Fibroblast of skin of left biceps (primary cell): Measurements from ENCODE around the gene AKR1B1.

ENCODE experiments used
- DNase-seq, 2 experiments: peaks; one replicate each; pipeline ENCODE4 v3.0.0-alpha.2; 2013; ENCODE audit warnings: low read depth in 2 of 2

Gene AKR1B1

DNA sequence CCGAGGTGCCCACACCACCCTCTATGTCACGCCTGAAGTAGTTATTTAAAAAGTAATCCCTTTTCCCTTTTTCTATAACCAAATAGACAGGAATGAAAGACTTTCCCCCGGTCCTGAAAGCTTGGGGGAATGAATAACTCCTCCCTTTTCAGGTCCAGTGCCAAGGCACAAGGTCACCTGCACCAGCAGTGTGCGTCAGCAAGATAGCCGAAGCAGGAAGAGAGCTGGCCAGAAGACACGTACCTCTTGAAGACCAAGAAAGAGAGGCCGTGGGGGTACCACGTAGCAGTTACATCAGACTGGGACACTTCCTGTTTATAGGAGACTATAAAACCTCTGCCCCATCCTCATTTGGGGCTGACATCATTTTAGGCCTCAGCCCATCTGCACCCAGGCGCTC is 10.7 kb upstream of the AKR1B1 start:
- DNase-seq: no peak

DNA sequence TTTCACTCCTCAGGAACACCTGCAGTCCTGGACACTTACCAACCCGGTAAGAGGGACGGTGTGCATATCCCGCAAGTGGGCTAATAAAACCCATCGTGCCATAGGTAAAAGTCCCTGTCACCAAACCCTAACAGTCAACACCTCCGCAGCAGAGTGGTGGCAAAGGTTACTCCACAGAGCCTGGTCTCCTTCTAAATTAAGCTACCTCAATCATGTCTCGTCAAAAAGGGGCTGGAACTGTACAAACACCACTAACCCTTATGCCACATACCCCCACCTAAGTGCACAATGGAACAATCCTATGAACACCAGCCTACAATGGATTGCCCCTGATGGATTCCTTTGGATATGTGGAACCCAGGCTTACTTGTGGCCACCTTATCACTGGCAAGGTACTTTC is 9.6 kb upstream of the AKR1B1 start:
- no peak for DNase-seq

DNA sequence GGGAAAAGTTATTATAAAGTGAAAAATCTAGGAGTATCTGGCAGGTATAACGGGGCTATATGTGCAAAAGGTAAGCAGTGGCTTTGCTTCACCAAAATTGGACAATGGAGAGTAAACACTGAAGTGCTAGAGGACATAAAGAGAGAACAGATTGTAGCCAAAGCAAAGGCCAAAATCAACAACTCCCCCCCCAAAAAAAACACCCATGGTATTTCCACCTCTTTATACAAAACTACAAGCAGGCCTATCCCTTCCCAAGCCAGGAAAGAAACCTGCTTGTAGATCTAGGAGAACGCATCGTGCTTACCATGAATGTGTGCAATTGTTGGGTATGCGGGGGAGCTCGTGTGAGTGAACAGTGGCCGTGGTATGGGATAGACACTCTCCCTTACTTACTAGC is 9.2 kb upstream of the AKR1B1 start:
- no peak for DNase-seq

DNA sequence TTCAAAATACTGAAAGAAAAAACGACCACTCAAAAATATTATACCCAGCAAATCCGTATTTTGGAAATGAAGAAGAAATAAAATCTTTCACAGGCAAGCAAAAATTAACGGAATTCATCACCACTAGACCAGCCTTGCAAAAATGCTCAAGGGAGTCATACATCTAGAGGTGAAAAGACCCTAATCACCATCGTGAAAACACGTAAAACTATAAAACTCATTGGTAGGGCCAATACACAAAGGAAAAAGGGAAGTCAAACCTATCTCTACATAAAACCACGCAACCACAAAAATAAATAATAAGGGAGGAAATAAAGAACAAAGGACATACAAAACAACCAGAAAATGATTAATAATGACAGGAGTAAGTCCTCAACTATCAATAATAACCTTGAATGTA is 6.6 kb upstream of the AKR1B1 start:
- DNase-seq: no peak

DNA sequence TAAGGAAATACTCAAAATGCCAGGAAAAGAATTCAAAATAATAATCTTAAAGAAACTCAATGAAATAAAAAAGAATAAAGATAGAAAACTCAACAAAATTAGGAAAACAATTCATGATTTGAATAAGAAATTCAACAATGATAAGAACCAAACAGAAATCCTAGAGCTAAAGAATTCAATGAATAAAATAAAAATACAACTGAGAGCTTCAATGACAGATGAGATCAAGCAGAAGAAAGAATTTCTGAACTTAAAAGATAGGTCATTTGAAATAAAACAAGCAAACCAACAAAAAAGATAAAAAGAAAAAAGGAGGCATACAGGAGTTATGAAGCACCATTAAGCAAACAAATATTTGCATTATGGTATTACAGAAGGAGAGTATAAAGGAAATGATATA is 5.6 kb upstream of the AKR1B1 start:
- no peak for DNase-seq

DNA sequence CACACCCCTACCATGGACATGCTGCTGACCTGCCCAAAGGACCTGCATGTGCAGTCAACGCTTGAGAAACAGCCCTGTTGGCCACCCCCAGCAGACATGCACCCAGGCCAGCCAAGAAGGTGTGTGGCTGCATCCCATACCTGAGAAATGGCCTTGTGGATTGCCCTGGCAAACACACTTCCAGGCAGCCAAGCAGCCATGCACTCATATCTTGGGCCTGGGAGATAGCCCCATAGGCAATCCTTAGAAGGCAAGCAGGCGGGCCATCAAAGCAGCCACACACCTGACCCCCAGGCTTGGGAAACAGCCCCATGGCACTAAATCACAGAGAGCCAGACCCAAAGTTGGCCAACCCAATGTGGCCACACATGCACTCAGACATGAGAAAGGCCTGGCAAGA is 4.9 kb upstream of the AKR1B1 start:
- DNase-seq: no peak

DNA sequence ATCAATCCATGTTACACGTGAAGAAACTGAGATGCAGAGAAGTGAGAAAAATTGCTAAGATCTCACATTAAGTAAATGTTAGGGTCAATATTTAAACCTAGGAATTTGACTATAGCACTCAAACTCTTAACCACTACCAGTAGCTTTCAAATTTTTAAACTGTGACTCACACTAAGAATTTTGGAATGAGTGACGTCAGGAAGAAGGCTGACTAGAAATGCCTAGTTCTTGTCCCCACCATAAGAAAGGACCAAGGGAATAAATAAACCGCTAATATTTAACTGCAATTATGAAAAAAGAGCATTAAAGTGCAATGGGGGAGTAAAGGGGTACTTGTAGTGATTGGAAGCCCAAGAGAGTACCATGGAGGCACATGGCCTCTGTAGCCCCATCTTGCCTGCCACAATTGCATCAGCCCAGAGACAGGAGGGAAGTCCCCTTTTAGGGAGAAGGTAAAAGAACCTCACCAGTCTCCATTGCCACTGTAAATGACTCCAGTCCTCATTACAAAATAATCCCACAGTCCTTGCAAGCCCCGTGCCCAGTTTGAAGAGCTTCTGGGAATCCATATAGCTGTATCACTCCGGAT is 3.5 kb upstream of the AKR1B1 start:
- peak; percentile 61 to 64 for DNase-seq

DNA sequence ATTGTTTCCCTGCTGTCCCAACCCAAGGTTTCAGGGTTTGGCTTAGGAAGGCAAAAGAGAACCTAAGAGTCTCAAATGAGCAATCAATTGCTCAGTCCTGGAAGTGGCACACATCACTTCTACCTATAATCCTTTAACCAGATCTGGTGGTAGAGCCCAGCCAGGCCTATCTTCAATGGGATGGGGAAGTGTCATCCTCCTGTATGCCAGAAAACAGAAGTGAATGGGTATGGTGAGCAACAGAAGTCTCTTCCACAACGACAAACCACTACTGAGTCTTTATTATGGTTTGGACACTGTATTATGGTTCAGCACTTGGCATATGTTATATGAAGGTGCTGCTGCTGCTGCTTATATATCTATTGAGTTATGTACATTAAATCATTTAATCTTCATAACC is 3.0 kb upstream of the AKR1B1 start:
- DNase-seq: no peak

DNA sequence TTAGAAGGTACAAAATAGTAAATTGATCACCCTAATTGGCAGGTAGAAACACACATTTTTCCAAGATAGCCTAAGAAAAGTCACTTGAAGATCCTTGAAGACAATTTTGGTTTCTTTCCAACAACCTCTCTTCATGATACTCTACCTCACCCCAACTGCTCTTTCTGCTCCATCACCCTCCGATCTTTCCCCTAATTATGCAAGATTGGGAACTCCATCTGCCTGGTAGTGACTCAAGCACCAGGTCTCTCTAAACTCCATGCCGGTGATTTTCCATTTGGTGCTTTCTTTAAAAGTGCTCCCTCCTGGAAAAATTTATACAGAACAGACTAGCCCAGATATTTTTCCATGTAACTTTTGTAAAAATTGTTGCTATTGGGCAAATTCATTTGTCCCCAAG is 1.1 kb upstream of the AKR1B1 start:
- no peak for DNase-seq

DNA sequence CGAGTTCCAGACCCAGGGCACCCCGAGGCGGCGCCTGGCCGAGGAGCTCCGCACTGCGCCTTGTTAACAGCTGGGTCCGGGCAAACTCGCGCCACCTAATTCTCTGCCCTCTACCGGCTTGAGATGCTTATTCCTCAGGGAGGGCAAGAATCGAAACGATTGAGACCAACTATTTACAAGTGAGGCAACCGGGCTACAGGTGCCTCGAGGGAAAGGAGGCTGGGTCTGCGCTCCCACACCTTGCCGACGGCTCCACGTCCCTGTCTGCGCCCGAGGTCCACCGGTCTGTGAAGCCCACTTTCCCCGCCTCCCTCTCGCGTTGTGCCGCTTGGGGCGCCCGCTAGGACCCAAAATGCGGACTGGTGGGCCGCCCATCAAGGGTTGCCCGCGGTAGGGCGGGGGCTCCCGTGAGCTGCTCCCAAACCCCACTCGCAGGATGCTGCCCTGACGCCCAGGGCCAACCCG is 527 bp downstream of the AKR1B1 start:
- DNase-seq: no peak

DNA sequence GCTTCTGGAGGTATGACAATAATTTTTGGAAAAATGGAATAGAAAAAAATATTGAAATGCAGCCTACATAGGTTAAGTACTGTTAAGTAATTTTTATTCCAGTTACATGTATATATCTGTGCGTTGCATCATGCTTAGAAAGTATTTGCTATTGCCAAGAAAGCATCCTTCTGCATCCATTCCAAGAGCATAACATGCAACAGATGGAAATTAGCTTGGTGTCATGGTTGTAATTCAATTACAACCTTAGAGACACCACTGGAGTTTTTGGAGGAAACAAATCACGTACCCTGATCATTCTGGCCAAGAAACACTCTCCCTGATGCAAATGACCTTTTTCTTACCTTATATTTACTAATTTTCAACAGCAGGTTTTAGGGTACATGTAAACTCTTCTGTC is 1.7 kb downstream of the AKR1B1 start:
- DNase-seq: peak; percentile 55 to 61

DNA sequence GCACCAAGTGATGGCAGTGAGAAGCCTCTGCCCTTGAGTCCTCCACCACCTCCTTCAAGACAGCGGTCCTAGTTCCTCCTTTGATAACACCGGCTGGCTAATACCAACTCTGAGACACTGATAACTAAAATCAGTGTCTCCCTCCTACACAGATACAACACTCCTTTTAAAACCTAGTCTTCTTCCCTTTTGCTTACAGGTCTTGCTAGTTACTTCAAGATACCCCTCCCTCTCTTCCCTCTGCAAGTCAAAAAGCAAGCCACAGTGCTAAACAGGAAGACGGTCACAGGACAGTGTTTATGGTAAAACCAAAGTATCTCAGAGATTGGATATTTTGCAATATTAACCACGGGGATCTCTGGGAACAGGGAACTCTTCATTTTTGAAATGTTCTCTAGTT is 4.6 kb downstream of the AKR1B1 start:
- DNase-seq: no peak

DNA sequence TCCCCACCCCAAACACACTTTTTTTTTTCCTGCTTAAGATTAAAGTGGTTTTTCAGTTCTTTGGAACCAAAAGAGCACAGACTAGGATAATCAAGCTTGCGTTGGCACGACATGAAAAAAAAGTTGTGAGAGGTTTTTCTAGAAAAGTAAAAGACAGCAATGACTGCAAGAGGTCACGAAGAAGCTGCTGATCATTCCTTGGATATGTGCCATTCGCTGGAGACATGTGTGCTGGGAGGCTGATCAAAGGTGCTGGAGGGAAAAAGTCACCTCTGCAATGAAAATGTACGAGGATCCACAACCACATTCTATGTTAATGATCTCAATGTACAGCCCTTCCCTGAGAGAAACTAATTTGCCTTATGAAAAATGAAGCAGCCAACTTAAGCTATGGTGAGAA is 5.4 kb downstream of the AKR1B1 start:
- no peak for DNase-seq

DNA sequence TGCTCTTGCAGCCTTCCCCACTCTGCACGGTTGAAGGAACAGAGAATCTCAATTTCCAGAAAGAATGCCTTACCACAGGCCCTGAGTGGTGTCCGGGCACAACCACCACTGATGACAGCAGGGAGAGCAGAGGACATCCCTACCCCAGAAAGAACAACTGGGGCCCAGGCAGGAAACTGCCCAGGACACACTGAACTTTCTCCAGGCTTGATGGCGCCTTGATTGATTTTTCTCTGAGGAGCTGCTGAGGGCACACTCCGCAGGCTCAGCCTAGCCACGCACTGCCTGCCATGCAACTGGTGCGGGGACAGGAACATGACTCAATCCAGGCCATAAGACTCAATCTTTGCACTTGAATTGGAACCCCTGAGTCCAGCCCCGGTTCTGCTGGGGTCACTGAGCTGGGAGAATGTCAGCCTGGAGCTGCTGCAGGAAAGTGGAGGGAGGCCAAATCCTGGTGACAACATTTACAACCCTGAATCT is 5.9 kb downstream of the AKR1B1 start:
- DNase-seq: no peak

DNA sequence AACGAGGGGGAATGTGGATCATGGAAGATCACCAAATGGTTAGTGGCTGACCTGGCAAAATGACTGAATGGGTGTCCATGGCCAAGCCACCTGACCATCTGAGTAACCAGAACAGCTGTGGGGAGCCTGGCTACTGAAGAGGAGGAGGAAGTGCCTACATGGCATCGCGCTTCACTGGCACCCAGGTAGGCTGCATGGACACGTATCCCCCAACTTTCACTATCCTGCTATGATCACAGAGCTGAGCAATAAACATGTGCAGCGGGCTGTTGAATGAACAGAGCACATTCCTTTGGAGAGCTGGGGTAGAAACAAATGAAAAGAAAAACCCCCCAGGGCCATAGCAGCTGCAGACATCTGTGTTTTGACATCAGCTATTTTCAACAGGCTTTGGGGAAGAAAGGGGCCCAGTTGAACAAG is 6.5 kb downstream of the AKR1B1 start:
- DNase-seq: no peak

DNA sequence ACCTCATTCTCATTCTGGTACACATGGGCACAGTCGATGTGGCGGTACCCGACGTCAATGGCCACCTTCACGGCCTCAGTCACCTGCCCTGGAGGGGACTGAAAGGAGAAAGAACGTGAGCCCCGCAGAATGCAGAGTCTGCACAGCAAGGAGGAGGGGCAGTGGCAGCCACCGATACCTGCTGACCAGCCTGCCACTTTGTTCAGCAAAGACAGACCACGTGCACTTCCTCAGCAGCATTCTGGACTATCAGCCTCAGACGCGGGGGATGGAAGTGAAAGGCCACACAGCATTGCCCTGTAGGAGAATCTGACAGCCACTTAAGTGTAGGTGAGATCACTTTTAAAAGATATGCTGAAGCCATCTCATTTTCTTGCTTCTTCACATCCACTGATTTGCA is 7.2 kb downstream of the AKR1B1 start:
- DNase-seq: no peak

DNA sequence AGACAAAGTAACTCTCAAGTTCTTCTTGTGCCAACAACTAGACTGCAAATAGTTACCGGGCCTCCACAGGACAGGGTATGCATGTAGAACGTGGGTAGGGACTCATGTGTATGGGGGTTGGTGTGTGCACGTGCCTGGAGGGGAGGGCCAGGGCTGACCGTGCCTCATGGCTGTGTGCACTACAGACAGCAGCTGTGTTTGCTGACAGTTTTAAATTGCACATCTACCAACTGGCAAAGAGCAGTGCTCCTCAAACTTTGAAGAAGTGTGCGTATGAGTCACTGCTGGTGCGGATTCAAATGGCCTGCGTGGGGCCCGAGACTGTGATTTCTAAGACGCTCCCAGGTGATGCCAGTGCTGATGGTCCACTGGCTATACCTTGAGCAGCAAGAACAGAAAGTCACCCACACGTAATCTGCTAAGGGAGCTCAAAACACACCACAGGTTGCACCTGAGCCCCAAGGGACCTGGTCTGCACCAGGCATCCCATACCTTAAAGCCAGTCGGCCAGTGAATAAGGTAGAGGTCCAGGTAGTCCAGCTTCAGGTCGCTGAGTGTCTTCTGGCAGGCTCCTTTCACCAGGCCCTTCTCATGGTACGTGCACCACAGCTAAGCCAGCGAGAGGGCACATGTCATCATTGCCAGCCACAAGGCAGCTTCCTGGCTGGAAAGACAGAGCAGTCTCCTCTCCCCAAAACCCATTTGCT is 8.5 kb downstream of the AKR1B1 start:
- no peak for DNase-seq

DNA sequence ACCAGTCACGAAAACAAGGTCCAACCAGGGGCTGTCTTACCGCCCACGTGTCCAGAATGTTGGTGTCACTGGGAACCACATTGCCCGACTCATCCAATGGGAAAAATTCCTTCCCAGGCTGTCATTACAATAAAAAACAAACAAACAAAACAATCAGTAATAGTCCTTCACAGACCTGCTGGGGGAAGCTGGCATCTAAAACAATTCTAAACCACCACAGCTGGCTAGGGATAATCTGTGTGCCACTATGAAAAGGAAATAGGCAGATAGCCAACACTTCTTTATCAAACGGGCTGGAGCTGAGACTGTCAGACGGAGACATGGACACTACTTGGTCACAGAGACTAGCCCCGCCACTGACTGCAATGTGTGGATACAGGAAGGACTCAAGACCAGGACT is 9.2 kb downstream of the AKR1B1 start:
- DNase-seq: no peak

DNA sequence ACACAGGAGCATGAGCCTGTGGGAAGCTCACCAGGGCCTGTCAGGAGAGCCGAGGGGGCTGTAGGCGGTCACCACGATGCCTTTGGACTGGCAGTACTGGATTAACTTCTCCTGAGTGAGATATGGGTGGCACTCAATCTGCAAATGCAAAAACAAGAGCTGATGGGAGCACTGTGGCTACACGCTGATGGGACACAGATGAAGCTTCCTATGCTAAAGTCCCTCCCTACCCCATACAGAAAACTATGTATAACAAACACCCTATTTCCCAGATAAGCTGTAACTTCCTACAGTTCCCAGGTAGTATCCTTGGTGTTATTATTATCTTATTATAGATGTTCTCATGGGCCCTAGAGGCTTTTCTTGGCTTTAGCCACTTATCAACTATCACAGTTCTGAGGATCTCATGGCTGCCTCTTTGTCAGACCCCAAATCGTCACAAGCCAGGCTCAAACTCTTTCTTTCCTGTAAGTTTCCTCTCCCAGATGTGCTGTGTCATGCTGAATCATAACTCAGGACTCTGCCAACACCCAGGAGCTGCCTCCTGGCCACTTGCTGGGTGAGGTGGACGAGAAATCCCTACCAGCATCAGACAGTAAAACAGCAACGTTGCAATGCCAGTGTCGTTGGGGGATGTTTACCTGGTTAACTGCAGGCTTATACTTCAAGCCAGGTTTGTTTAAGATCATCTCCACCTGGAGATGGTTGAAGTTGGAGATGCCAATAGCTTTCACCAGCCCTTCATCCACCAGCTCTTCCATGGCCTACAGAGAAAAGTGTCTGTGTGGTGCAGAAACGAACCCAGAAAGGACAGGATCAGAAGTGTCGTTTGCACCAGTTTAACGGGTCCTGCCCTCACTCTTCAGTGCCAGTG is 10.3 kb downstream of the AKR1B1 start:
- DNase-seq: peak; percentile 33 to 44

DNA sequence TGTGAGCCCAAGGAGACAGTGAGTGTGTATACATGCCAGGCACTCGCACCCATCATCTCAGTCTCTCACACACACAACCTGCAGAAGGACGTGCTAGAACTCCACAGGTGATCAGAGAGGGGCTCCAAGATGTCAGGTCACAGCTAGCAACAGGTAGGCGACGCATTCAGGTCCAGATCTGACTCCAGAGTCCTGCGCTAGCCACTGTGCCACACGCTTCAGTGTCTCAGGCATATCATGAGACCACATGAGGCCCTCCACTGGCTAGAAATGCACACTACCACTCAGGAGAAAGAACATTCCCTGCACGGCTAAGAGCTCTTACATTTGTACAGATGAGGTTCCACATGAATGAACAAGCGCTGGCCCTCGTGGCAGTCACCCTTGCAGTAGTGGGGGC is 11.5 kb downstream of the AKR1B1 start:
- no peak for DNase-seq

DNA sequence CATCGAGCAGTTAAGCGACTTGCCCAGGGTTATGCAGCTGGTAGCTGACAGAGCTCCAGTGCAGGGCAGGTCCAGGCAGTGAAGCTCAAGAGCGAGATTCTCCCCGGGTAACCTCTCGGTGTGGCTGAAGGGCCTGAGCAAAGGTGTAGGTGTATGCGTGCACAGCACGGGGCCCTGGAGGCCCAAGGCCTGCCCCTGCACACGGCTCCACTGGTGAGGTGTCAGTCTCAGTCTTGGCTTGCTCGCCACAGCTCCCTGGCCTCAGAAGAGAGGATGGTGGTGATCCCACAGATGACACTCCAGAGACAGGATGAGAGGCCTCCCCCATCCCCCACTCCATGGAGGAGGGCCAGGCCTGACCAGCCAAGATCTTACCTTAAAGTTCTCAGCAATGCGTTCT is 12.0 kb downstream of the AKR1B1 start:
- DNase-seq: no peak

DNA sequence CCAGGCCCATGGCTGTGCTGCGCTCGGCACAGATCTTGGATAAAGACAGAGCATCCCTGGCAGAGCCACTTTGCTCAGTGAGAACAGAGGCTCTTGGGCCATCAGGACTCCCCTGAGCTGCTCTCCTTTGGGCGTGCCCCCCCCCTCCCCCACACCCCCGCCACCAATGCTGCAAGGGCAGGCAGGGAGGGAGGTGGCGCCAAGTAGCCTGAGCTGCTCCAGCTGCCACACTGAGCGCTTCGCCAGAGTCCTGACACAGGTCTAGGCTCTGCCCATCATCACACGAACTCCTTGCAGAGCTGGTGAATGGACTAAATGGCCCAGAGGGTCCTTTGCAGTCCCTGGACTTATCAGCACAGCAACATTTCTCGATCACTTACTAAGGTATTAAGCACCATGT is 12.5 kb downstream of the AKR1B1 start:
- DNase-seq: no peak

DNA sequence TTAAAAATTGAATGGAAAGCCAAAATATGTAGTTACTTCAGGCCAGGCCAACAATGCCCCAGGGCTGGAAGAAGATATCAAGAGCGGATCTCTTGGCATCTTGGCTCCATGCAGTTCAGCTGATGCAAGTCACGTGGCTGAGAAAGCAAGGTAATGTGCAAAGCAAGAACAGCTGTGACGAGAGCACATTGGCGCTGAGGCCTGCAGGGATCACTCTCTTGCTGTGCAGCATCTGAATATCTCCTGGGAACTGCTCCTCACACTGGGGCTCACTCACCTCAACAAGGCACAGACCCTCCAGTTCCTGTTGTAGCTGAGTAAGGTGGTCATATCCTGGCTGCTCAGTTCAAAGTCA is 14.0 kb downstream of the AKR1B1 start:
- DNase-seq: no peak
